ENCODE measurements around the gene PMPCA.

PMPCA gene

GRCh38 chr9:136410500-136411287 lies at the start of gene PMPCA, which contains the start of gene ENTR1:
TSS of gene PMPCA (plus strand) at chr9:136410658. CDS start at chr9:136410669, 11 bp downstream.
TSS of gene ENTR1 (minus strand) at chr9:136410614. CDS start at chr9:136410397, 217 bp downstream.
- DNase-seq (ENCODE audit: low spot score), result peak; percentile 95
- Mint-ChIP-seq H3K9me3 (no peaks in the 10 kb centered on the region), H3K4me1 (ENCODE audit: low read depth) (peaks cover 27% of the 10 kb centered on the region), H3K36me3 (ENCODE audit: low read depth) (peaks cover 40% of the 10 kb centered on the region), H3K27ac (peak within 1 kb of the TSS; percentile 89), H3K4me3 (peak within 1 kb of the TSS; percentile 96), H3K27me3 (ENCODE audit: low read depth) (no peaks in the 10 kb centered on the region)

- no peaks in the 10 kb centered on the region for H3K36me3 Mint-ChIP-seq (ENCODE audit: low read depth)
- no peaks in the 10 kb centered on the region for H3K27me3 Mint-ChIP-seq (ENCODE audit: low read depth)
- no peak for DNase-seq (ENCODE audit: low spot score)
- peaks cover 5% of the 10 kb centered on the region for H3K4me1 Mint-ChIP-seq (ENCODE audit: low read depth)
- H3K4me3 Mint-ChIP-seq, result no peak overlapping the region
- no peaks in the 10 kb centered on the region for H3K9me3 Mint-ChIP-seq
- H3K27ac Mint-ChIP-seq, result no peak overlapping the region
These were observed 49.3 kb upstream of the PMPCA start for GRCh38 chr9:136361047-136361753.

- Mint-ChIP-seq H3K9me3 (no peaks in the 10 kb centered on the region), H3K4me1 (ENCODE audit: low read depth) (peaks cover 5% of the 10 kb centered on the region), H3K36me3 (ENCODE audit: low read depth) (no peaks in the 10 kb centered on the region), H3K27ac (no peak overlapping the region), H3K27me3 (ENCODE audit: low read depth) (no peaks in the 10 kb centered on the region), H3K4me3 (no peak overlapping the region)
- no peak for DNase-seq (ENCODE audit: low spot score)
These were observed 48.6 kb upstream of the PMPCA start for GRCh38 chr9:136361754-136362449.

- no peaks in the 10 kb centered on the region for H3K27me3 Mint-ChIP-seq (ENCODE audit: low read depth)
- no peak overlapping the region for H3K4me3 Mint-ChIP-seq
- no peak for DNase-seq (ENCODE audit: low spot score)
- peaks cover 5% of the 10 kb centered on the region for H3K4me1 Mint-ChIP-seq (ENCODE audit: low read depth)
- H3K36me3 Mint-ChIP-seq (ENCODE audit: low read depth), result no peaks in the 10 kb centered on the region
- no peak overlapping the region for H3K27ac Mint-ChIP-seq
- H3K9me3 Mint-ChIP-seq, result no peaks in the 10 kb centered on the region
These were observed 48.0 kb upstream of the PMPCA start for GRCh38 chr9:136362450-136362784.

GRCh38 chr9:136363106-136363948 lies 47.1 kb upstream of the PMPCA start, which contains the start of gene DNLZ:
TSS of gene DNLZ (minus strand) at chr9:136363744. CDS start at chr9:136363714, 30 bp downstream.
- DNase-seq (ENCODE audit: low spot score), result peak; percentile 90
- H3K36me3 Mint-ChIP-seq (ENCODE audit: low read depth), result no peaks in the 10 kb centered on the region
- H3K27ac Mint-ChIP-seq, result peak within 1 kb of the TSS; percentile 88
- H3K4me1 Mint-ChIP-seq (ENCODE audit: low read depth), result peaks cover 5% of the 10 kb centered on the region
- peak within 1 kb of the TSS; percentile 84 for H3K4me3 Mint-ChIP-seq
- H3K27me3 Mint-ChIP-seq (ENCODE audit: low read depth), result no peaks in the 10 kb centered on the region
- no peaks in the 10 kb centered on the region for H3K9me3 Mint-ChIP-seq

GRCh38 chr9:136363949-136364748 lies 46.3 kb upstream of the PMPCA start:
- no peak for DNase-seq (ENCODE audit: low spot score)
- peak overlapping the region; percentile 40 for H3K4me3 Mint-ChIP-seq
- H3K9me3 Mint-ChIP-seq, result no peaks in the 10 kb centered on the region
- H3K27ac Mint-ChIP-seq, result no peak overlapping the region
- peaks cover 5% of the 10 kb centered on the region for H3K4me1 Mint-ChIP-seq (ENCODE audit: low read depth)
- no peaks in the 10 kb centered on the region for H3K27me3 Mint-ChIP-seq (ENCODE audit: low read depth)
- H3K36me3 Mint-ChIP-seq (ENCODE audit: low read depth), result no peaks in the 10 kb centered on the region

GRCh38 chr9:136364942-136365774 lies 45.3 kb upstream of the PMPCA start:
- H3K4me1 Mint-ChIP-seq (ENCODE audit: low read depth), result peaks cover 5% of the 10 kb centered on the region
- H3K36me3 Mint-ChIP-seq (ENCODE audit: low read depth), result no peaks in the 10 kb centered on the region
- no peak overlapping the region for H3K4me3 Mint-ChIP-seq
- DNase-seq (ENCODE audit: low spot score), result no peak
- no peaks in the 10 kb centered on the region for H3K9me3 Mint-ChIP-seq
- no peaks in the 10 kb centered on the region for H3K27me3 Mint-ChIP-seq (ENCODE audit: low read depth)
- no peak overlapping the region for H3K27ac Mint-ChIP-seq

GRCh38 chr9:136365775-136366222 lies 44.7 kb upstream of the PMPCA start:
- no peak for DNase-seq (ENCODE audit: low spot score)
- Mint-ChIP-seq H3K27ac (peak overlapping the region; percentile 36), H3K4me1 (ENCODE audit: low read depth) (peaks cover 5% of the 10 kb centered on the region), H3K4me3 (no peak overlapping the region), H3K27me3 (ENCODE audit: low read depth) (no peaks in the 10 kb centered on the region), H3K9me3 (no peaks in the 10 kb centered on the region), H3K36me3 (ENCODE audit: low read depth) (no peaks in the 10 kb centered on the region)

- Mint-ChIP-seq H3K36me3 (ENCODE audit: low read depth) (no peaks in the 10 kb centered on the region), H3K9me3 (no peaks in the 10 kb centered on the region), H3K4me1 (ENCODE audit: low read depth) (peaks cover 5% of the 10 kb centered on the region), H3K27me3 (ENCODE audit: low read depth) (no peaks in the 10 kb centered on the region), H3K4me3 (no peak overlapping the region), H3K27ac (no peak overlapping the region)
- DNase-seq (ENCODE audit: low spot score), result no peak
These were observed 43.6 kb upstream of the PMPCA start for GRCh38 chr9:136366826-136367225.

- no peaks in the 10 kb centered on the region for H3K36me3 Mint-ChIP-seq (ENCODE audit: low read depth)
- H3K4me3 Mint-ChIP-seq, result no peak overlapping the region
- no peaks in the 10 kb centered on the region for H3K27me3 Mint-ChIP-seq (ENCODE audit: low read depth)
- no peak for DNase-seq (ENCODE audit: low spot score)
- H3K27ac Mint-ChIP-seq, result no peak overlapping the region
- peaks cover 4% of the 10 kb centered on the region for H3K4me1 Mint-ChIP-seq (ENCODE audit: low read depth)
- no peaks in the 10 kb centered on the region for H3K9me3 Mint-ChIP-seq
These were observed 42.9 kb upstream of the PMPCA start for GRCh38 chr9:136367296-136368145.

- no peaks in the 10 kb centered on the region for H3K4me1 Mint-ChIP-seq (ENCODE audit: low read depth)
- no peaks in the 10 kb centered on the region for H3K27me3 Mint-ChIP-seq (ENCODE audit: low read depth)
- no peaks in the 10 kb centered on the region for H3K36me3 Mint-ChIP-seq (ENCODE audit: low read depth)
- no peak overlapping the region for H3K4me3 Mint-ChIP-seq
- H3K27ac Mint-ChIP-seq, result no peak overlapping the region
- DNase-seq (ENCODE audit: low spot score), result no peak
- no peaks in the 10 kb centered on the region for H3K9me3 Mint-ChIP-seq
These were observed 42.3 kb upstream of the PMPCA start for GRCh38 chr9:136368190-136368589.

Data from T-helper 2 cell treated with Interferon-gamma antibody and Interleukin-4, amounts not matched to agents 5 μg/mL and 100 μg/mL, for 36 hours (primary cell).